Gastroesophageal sphincter (tissue), 4 donors: ENCODE data around the gene ACAP3. TPM values are rescaled to one million over a fixed set of nuclear protein-coding genes. Genes with fewer than 3 reads are reported as not detected.

Experiments
- ATAC-seq: fragments of 150-250 bp; one replicate; pipeline ENCODE4 v1.9.1; 2016; ENCODE audit warnings: mild to moderate bottlenecking, moderate library complexity
- H3K27ac ChIP-seq, 4 donors: fragments of 200-600 bp; sonication (generic) in 3 of 4; 1 replicate in 3 of 4; 2 replicates in 1 of 4; pipeline ENCODE4 v1.5.1; 2016 to 2019
- H3K27me3 ChIP-seq: fragments of 200-600 bp; sonication (generic); one replicate; pipeline ENCODE4 v1.5.1; 2019
- H3K36me3 ChIP-seq, 2 donors: fragments of 200-600 bp; sonication (generic); one replicate each; pipeline ENCODE4 v1.5.1; 2019; ENCODE audit warnings: control low read depth in 1 of 2
- H3K4me1 ChIP-seq, 3 donors: fragments of 200-600 bp; sonication (generic); 1 replicate in 2 of 3; 2 replicates in 1 of 3; pipeline ENCODE4 v1.5.1; 2016 to 2019; ENCODE audit warnings: control low read depth in 2 of 3
- H3K4me3 ChIP-seq, 2 donors: fragments of 200-600 bp; sonication (generic); one replicate each; pipeline ENCODE4 v1.5.1; 2019; ENCODE audit warnings: mild to moderate bottlenecking in 1 of 2, moderate library complexity in 1 of 2
- H3K9me3 ChIP-seq, 3 donors: fragments of 200-600 bp; sonication (generic); one replicate each; pipeline ENCODE4 v1.5.1; 2017 to 2019; ENCODE audit warnings: control low read depth in 2 of 3
- CTCF ChIP-seq, 4 experiments: fragments of 200-600 bp in 2 of 4; fragments of 450-650 bp in 2 of 4; sonication (generic) in 1 of 4; IDR thresholded peaks; one replicate each; pipeline ENCODE4 v1.5.1; 2017 to 2019; ENCODE audit warnings: antibody characterized with exemption in 4 of 4, mild to moderate bottlenecking in 2 of 4, moderate library complexity in 2 of 4
- EP300 ChIP-seq: sonication (generic); formaldehyde crosslinking; IDR thresholded peaks from one replicate; pipeline ENCODE4 v1.6.1; 2017; ENCODE audit warnings: antibody characterized with exemption, mild to moderate bottlenecking
- POLR2A ChIP-seq, 2 donors: fragments of 450-650 bp; IDR thresholded peaks; one replicate each; pipeline ENCODE4 v1.6.1; 2017; ENCODE audit warnings: antibody characterized with exemption in 2 of 2, mild to moderate bottlenecking in 2 of 2, moderate library complexity in 1 of 2
- POLR2AphosphoS5 ChIP-seq: sonication (generic); formaldehyde crosslinking; IDR thresholded peaks from one replicate; pipeline ENCODE4 v1.6.1; 2017; ENCODE audit warnings: antibody characterized with exemption
- WGBS, 2 donors: methylation state at CpG; one replicate each; pipeline ENCODE4 v1.1.5; 2018; ENCODE audit warnings: low coverage in 1 of 2; 5-methylcytosine and 5-hydroxymethylcytosine counted together
- total RNA-seq, 4 donors: library from RNA; depleted of rRNA; stranded (reverse); fragments of >200 nt; gene quantifications; one replicate each; pipeline ENCODE4 v1.1.0, GENCODE V29; 2016

ACAP3 gene
- total RNA-seq, 4 donors from 2014 or later: 35.6 to 74.7 (median 50.2) TPM

- Histone ChIP-seq H3K4me1 (no peaks in the 10 kb centered on the region), H3K4me3 (no peak overlapping the region), H3K36me3 (peaks cover 0 to 98% of the 10 kb centered on the region in 2 donors), H3K27me3 (no peaks in the 10 kb centered on the region), H3K9me3 (no peaks in the 10 kb centered on the region), H3K27ac (no peak overlapping the region)
- no peak for ATAC-seq
- WGBS, 2 donors: 98 to 100% methylated on average over 1 to 8 of the region's 22 CpGs
- TF ChIP-seq POLR2A (IDR thresholded peaks at IDR 0.05): no peak
- TF ChIP-seq POLR2AphosphoS5: no peak
- no peak for TF ChIP-seq EP300
Observed at GRCh38 chr1:1259119-1259488, 48.6 kb downstream of the ACAP3 start.

GRCh38 chr1:1256956-1257871 is 50.5 kb downstream of the ACAP3 start:
- H3K36me3 ChIP-seq: peaks cover 0 to 98% of the 10 kb centered on the region in 2 donors
- 89% methylated on average over 16 to 22 of the region's 31 CpGs for WGBS, 2 donors

GRCh38 chr1:1255611-1256010 is 52.1 kb downstream of the ACAP3 start:
- H3K4me1 ChIP-seq: no peaks in the 10 kb centered on the region
- 75 to 100% methylated on average over 1 to 2 of the region's 10 CpGs for WGBS, 2 donors
- no peak for TF ChIP-seq POLR2A (IDR thresholded peaks at IDR 0.05)
- TF ChIP-seq CTCF (IDR thresholded peaks at IDR 0.05): no peak
- no peak for TF ChIP-seq POLR2AphosphoS5
- no peak for TF ChIP-seq EP300
- H3K27me3 ChIP-seq: no peaks in the 10 kb centered on the region
- peaks cover 0 to 97% of the 10 kb centered on the region in 2 donors for H3K36me3 ChIP-seq
- no peaks in the 10 kb centered on the region for H3K9me3 ChIP-seq
- H3K4me3 ChIP-seq: no peak overlapping the region
- H3K27ac ChIP-seq: no peak overlapping the region
- ATAC-seq: no peak

More at GRCh38 chr1:1256956-1257871, 50.5 kb downstream of the ACAP3 start:
- TF ChIP-seq CTCF (IDR thresholded peaks at IDR 0.05) (no peak), POLR2A (IDR thresholded peaks at IDR 0.05) (no peak), POLR2AphosphoS5 (no peak), EP300 (no peak)
- Histone ChIP-seq H3K27me3 (no peaks in the 10 kb centered on the region), H3K4me1 (no peaks in the 10 kb centered on the region), H3K27ac (no peak overlapping the region), H3K9me3 (no peaks in the 10 kb centered on the region), H3K4me3 (no peak overlapping the region)
- ATAC-seq: no peak

GRCh38 chr1:1255078-1255477 is 52.7 kb downstream of the ACAP3 start:
- peaks cover 0 to 94% of the 10 kb centered on the region in 2 donors for H3K36me3 ChIP-seq
- H3K27me3 ChIP-seq: no peaks in the 10 kb centered on the region
- 98% methylated on average over 8 of the region's 26 CpGs; no CpG with 5 or more reads in 1 of the 2 donors for WGBS, 2 donors
- no peak for ATAC-seq
- TF ChIP-seq CTCF (IDR thresholded peaks at IDR 0.05) (no peak), POLR2AphosphoS5 (no peak), EP300 (no peak), POLR2A (IDR thresholded peaks at IDR 0.05) (no peak)
- H3K27ac ChIP-seq: no peak overlapping the region
- H3K4me3 ChIP-seq: no peak overlapping the region
- H3K4me1 ChIP-seq: no peaks in the 10 kb centered on the region
- no peaks in the 10 kb centered on the region for H3K9me3 ChIP-seq

GRCh38 chr1:1254667-1254998 is 53.1 kb downstream of the ACAP3 start:
- 86% methylated on average over 3 of the region's 21 CpGs; no CpG with 5 or more reads in 1 of the 2 donors for WGBS, 2 donors
- peaks cover 0 to 90% of the 10 kb centered on the region in 2 donors for H3K36me3 ChIP-seq
- no peaks in the 10 kb centered on the region for H3K9me3 ChIP-seq
- TF ChIP-seq EP300: no peak
- no peaks in the 10 kb centered on the region for H3K27me3 ChIP-seq
- H3K27ac ChIP-seq: no peak overlapping the region
- no peaks in the 10 kb centered on the region for H3K4me1 ChIP-seq
- no peak for ATAC-seq
- no peak overlapping the region for H3K4me3 ChIP-seq
